Hepatocyte (in vitro differentiated cells): Measurements from ENCODE around the gene ZFHX2.

Source experiments
- EZH2 ChIP-seq: fragments of 200-600 bp; sonication (generic); IDR thresholded peaks from 2 replicates; pipeline ENCODE4 v1.6.1; 2016; ENCODE audit warnings: antibody characterized with exemption, mild to moderate bottlenecking, borderline replicate concordance
- TF ChIP-seq, protein P1 (sequence below): fragments of 200-600 bp; sonication (generic); IDR thresholded peaks from 2 replicates; pipeline ENCODE4 v1.5.1; 2016; ENCODE audit warnings: antibody characterized with exemption, mild to moderate bottlenecking; ENCODE audit not compliant: poor library complexity

GRCh38 chr14:23580948-23581281 is 29.4 kb upstream of the ZFHX2 start:
- TF ChIP-seq, protein P1, sequence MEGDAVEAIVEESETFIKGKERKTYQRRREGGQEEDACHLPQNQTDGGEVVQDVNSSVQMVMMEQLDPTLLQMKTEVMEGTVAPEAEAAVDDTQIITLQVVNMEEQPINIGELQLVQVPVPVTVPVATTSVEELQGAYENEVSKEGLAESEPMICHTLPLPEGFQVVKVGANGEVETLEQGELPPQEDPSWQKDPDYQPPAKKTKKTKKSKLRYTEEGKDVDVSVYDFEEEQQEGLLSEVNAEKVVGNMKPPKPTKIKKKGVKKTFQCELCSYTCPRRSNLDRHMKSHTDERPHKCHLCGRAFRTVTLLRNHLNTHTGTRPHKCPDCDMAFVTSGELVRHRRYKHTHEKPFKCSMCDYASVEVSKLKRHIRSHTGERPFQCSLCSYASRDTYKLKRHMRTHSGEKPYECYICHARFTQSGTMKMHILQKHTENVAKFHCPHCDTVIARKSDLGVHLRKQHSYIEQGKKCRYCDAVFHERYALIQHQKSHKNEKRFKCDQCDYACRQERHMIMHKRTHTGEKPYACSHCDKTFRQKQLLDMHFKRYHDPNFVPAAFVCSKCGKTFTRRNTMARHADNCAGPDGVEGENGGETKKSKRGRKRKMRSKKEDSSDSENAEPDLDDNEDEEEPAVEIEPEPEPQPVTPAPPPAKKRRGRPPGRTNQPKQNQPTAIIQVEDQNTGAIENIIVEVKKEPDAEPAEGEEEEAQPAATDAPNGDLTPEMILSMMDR = no peak
- no peak for TF ChIP-seq EZH2
